ENCODE data around the gene TUFT1. TPM values are rescaled to one million over a fixed set of nuclear protein-coding genes. Genes with fewer than 3 reads are reported as not detected.
A peak's percentile ranks its signal among the peaks of the same experiment; 100 is the strongest.

The TUFT1 gene
- total and polyA plus RNA-seq, 2 of the 13 experiments (the other 11 are each of a cell fraction or from before 2014, with no cell fraction given), result 6.4 to 7.3 TPM

DNA sequence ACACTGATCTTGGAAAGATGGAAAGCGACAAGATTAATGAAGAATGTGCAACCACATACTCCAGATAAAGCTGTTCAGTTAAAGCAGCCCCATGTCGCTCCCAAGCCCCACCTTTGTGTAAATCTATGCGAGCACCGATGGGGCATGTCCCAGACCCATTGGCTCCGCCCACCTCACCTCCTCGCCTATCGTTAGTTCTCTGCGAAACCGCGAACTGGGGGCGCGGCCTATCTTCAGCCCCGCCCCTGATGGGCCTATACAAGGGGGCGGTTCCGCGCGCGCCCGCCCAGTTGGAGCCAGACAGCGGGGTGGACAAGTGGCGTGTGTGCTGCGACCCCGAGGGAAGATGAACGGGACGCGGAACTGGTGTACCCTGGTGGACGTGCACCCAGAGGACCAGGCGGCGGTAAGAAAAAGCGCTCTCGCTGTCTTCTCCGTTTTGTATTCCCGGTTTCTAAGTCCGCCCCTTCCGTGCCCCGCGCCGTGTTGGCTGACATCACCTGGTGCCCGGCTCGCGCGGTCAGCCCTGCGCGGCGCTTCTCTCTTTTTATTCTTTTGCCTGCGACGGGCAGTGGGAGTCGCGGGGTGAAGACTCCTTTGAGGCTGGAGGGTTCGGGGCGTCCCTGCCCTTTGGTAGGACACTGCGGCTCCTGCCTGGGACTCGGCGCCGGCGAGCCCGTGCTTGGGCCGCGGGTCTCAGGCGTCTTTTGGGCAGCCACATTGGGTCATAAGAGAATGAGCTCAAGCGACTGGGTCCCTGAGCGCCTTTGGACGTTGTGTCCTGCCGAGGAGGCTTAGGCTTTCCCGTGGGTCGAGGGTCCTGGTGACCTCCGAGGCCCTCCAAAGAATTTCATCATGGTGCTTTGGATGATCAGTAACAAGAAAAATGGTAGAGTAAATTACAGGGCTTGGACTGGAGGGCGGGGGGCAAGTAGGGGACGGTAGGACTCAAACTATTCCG lies at the start of gene TUFT1 (continued):
- TF ChIP-seq, protein P1, sequence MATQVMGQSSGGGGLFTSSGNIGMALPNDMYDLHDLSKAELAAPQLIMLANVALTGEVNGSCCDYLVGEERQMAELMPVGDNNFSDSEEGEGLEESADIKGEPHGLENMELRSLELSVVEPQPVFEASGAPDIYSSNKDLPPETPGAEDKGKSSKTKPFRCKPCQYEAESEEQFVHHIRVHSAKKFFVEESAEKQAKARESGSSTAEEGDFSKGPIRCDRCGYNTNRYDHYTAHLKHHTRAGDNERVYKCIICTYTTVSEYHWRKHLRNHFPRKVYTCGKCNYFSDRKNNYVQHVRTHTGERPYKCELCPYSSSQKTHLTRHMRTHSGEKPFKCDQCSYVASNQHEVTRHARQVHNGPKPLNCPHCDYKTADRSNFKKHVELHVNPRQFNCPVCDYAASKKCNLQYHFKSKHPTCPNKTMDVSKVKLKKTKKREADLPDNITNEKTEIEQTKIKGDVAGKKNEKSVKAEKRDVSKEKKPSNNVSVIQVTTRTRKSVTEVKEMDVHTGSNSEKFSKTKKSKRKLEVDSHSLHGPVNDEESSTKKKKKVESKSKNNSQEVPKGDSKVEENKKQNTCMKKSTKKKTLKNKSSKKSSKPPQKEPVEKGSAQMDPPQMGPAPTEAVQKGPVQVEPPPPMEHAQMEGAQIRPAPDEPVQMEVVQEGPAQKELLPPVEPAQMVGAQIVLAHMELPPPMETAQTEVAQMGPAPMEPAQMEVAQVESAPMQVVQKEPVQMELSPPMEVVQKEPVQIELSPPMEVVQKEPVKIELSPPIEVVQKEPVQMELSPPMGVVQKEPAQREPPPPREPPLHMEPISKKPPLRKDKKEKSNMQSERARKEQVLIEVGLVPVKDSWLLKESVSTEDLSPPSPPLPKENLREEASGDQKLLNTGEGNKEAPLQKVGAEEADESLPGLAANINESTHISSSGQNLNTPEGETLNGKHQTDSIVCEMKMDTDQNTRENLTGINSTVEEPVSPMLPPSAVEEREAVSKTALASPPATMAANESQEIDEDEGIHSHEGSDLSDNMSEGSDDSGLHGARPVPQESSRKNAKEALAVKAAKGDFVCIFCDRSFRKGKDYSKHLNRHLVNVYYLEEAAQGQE (IDR thresholded peaks at IDR 0.05; ENCODE audit: borderline replicate concordance in 1 of 2, low read depth in 1 of 2, low read length in 2 of 2), result peak in 1 of 2 experiments; percentile 70; a peak in 1 of 4 replicates
- TF ChIP-seq ZNF891 (CRISPR knock-in tag; IDR thresholded peaks at IDR 0.05) (peak; percentile 62; the same call in 1 of the 2 replicates), KDM5B (CRISPR knock-in tag; IDR thresholded peaks at IDR 0.05; ENCODE audit: borderline replicate concordance) (peak; percentile 74), SOX5 (CRISPR knock-in tag; IDR thresholded peaks at IDR 0.05; ENCODE audit: borderline replicate concordance) (no peak; the same call in 1 of the 2 replicates), ELF3 (CRISPR knock-in tag; IDR thresholded peaks at IDR 0.05) (peak; percentile 46; the same call in 1 of the 2 replicates), KAT8 (CRISPR knock-in tag; IDR thresholded peaks at IDR 0.05) (peak; percentile 58), RNF2 (conservative IDR thresholded peaks at IDR 0.05; ENCODE audit: low read depth) (0 out of 2 replicates have a peak, but pooled peaks have one; percentile 49), LCORL (IDR thresholded peaks at IDR 0.05) (no peak), LCORL (CRISPR knock-in tag; IDR thresholded peaks at IDR 0.05) (0 out of 2 replicates have a peak, but pooled peaks have one; percentile 47), KLF13 (CRISPR knock-in tag; IDR thresholded peaks at IDR 0.05) (no peak), NCOA2 (CRISPR knock-in tag; IDR thresholded peaks at IDR 0.05) (no peak), ZNF564 (CRISPR knock-in tag; IDR thresholded peaks at IDR 0.05) (peak; percentile 68; the same call in 1 of the 2 replicates), ZBTB1 (CRISPR knock-in tag; IDR thresholded peaks at IDR 0.05; ENCODE audit: borderline replicate concordance) (no peak), ZNF460 (CRISPR knock-in tag; IDR thresholded peaks at IDR 0.05; ENCODE audit: borderline replicate concordance) (no peak), HOXA3 (CRISPR knock-in tag; IDR thresholded peaks at IDR 0.05) (peak; percentile 59)
- TF ChIP-seq, protein P2, sequence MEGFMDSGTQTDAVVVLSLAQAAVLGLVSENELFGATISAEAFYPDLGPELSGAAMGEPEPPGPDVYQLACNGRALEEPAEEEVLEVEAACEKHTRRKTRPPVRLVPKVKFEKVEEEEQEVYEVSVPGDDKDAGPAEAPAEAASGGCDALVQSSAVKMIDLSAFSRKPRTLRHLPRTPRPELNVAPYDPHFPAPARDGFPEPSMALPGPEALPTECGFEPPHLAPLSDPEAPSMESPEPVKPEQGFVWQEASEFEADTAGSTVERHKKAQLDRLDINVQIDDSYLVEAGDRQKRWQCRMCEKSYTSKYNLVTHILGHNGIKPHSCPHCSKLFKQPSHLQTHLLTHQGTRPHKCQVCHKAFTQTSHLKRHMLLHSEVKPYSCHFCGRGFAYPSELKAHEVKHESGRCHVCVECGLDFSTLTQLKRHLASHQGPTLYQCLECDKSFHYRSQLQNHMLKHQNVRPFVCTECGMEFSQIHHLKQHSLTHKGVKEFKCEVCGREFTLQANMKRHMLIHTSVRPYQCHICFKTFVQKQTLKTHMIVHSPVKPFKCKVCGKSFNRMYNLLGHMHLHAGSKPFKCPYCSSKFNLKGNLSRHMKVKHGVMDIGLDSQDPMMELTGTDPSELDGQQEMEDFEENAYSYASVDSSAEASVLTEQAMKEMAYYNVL (CRISPR knock-in tag; IDR thresholded peaks at IDR 0.05; ENCODE audit: borderline replicate concordance), result peak; percentile 87
- TF ChIP-seq, protein P3, sequence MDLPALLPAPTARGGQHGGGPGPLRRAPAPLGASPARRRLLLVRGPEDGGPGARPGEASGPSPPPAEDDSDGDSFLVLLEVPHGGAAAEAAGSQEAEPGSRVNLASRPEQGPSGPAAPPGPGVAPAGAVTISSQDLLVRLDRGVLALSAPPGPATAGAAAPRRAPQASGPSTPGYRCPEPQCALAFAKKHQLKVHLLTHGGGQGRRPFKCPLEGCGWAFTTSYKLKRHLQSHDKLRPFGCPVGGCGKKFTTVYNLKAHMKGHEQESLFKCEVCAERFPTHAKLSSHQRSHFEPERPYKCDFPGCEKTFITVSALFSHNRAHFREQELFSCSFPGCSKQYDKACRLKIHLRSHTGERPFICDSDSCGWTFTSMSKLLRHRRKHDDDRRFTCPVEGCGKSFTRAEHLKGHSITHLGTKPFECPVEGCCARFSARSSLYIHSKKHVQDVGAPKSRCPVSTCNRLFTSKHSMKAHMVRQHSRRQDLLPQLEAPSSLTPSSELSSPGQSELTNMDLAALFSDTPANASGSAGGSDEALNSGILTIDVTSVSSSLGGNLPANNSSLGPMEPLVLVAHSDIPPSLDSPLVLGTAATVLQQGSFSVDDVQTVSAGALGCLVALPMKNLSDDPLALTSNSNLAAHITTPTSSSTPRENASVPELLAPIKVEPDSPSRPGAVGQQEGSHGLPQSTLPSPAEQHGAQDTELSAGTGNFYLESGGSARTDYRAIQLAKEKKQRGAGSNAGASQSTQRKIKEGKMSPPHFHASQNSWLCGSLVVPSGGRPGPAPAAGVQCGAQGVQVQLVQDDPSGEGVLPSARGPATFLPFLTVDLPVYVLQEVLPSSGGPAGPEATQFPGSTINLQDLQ (CRISPR knock-in tag; IDR thresholded peaks at IDR 0.05), result 0 out of 2 replicates have a peak, but pooled peaks have one; percentile 3
- TF ChIP-seq, protein P4, sequence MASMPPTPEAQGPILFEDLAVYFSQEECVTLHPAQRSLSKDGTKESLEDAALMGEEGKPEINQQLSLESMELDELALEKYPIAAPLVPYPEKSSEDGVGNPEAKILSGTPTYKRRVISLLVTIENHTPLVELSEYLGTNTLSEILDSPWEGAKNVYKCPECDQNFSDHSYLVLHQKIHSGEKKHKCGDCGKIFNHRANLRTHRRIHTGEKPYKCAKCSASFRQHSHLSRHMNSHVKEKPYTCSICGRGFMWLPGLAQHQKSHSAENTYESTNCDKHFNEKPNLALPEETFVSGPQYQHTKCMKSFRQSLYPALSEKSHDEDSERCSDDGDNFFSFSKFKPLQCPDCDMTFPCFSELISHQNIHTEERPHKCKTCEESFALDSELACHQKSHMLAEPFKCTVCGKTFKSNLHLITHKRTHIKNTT (CRISPR knock-in tag; IDR thresholded peaks at IDR 0.05), result no peak
